ENCODE measurements around the gene CHD2. TPM values are rescaled to one million over a fixed set of nuclear protein-coding genes. Genes with fewer than 3 reads are reported as not detected.

The CHD2 gene
- total RNA-seq, 2 donors from 2014 or later = 63.9 to 70.0 TPM

DNA sequence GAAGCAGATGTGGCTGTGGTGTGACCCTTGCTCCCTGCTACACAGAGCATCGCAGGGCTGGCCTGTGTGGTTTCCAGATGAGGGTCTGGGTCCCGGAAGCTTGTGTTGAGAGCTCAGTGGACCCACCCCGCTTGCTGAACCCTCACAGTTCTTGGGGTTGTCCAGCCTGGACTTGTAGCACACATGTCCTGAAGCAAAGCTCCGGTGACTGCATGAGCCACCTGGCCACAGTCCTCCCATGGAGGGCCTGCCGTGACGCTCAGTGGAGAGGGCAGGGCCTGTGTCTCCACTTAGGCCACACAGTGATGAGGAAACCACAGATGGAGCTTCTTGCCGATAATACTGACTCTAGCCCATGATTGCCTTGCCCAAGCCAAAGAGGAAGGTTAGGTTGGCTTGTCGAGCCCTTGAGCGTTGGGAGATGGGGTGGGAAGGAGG lies 126.3 kb downstream of the CHD2 start:
- intact Hi-C loops (cut with DNase I) = loop anchor here (10.0 kb wide), 1 partner anchor 232 kb away; no protein-coding TSS in a partner anchor
- TF ChIP-seq POLR2A (IDR thresholded peaks at IDR 0.05) = no peak
- TF ChIP-seq, protein P1, sequence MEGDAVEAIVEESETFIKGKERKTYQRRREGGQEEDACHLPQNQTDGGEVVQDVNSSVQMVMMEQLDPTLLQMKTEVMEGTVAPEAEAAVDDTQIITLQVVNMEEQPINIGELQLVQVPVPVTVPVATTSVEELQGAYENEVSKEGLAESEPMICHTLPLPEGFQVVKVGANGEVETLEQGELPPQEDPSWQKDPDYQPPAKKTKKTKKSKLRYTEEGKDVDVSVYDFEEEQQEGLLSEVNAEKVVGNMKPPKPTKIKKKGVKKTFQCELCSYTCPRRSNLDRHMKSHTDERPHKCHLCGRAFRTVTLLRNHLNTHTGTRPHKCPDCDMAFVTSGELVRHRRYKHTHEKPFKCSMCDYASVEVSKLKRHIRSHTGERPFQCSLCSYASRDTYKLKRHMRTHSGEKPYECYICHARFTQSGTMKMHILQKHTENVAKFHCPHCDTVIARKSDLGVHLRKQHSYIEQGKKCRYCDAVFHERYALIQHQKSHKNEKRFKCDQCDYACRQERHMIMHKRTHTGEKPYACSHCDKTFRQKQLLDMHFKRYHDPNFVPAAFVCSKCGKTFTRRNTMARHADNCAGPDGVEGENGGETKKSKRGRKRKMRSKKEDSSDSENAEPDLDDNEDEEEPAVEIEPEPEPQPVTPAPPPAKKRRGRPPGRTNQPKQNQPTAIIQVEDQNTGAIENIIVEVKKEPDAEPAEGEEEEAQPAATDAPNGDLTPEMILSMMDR (IDR thresholded peaks at IDR 0.05) = no peak
- H3K9me3 ChIP-seq = no peaks in the 10 kb centered on the region
- 77 to 92% methylated on average over 5 to 9 of the region's 9 CpGs for WGBS, 2 donors
- peaks cover 4 to 23% of the 10 kb centered on the region in 2 donors for H3K36me3 ChIP-seq (replicated peaks in 1 of 2; ENCODE audit: insufficient read depth in 1 of 2, low read depth in 2 of 2)
- DNase-seq (no peak), ATAC-seq (no peak)
- no peak overlapping the region for H3K4me3 ChIP-seq
- peaks cover 34% of the 10 kb centered on the region for H3K4me1 ChIP-seq
- H3K27me3 ChIP-seq = no peaks in the 10 kb centered on the region
- H3K27ac ChIP-seq = no peak overlapping the region

- Histone ChIP-seq H3K4me3 (no peak overlapping the region), H3K36me3 (replicated peaks in 1 of 2; ENCODE audit: insufficient read depth in 1 of 2, low read depth in 2 of 2) (peaks cover 4 to 17% of the 10 kb centered on the region in 2 donors), H3K27me3 (no peaks in the 10 kb centered on the region), H3K27ac (peak overlapping the region in 1 of 4 donors; percentile 77), H3K4me1 (peaks cover 34% of the 10 kb centered on the region), H3K9me3 (no peaks in the 10 kb centered on the region)
- DNase-seq = peak in 1 of 4 donors; percentile 33
- ATAC-seq = no peak
- 84 to 85% methylated on average over 10 of the region's 10 CpGs for WGBS, 2 donors
- TF ChIP-seq POLR2A (IDR thresholded peaks at IDR 0.05) = no peak
- TF ChIP-seq, protein P1 (IDR thresholded peaks at IDR 0.05) = no peak
- intact Hi-C loops (cut with DNase I) = loop anchor here (10.0 kb wide), 1 partner anchor 233 kb away; no protein-coding TSS in a partner anchor
These were observed 127.3 kb downstream of the CHD2 start for GRCh38 chr15:93027413-93027812.

DNA sequence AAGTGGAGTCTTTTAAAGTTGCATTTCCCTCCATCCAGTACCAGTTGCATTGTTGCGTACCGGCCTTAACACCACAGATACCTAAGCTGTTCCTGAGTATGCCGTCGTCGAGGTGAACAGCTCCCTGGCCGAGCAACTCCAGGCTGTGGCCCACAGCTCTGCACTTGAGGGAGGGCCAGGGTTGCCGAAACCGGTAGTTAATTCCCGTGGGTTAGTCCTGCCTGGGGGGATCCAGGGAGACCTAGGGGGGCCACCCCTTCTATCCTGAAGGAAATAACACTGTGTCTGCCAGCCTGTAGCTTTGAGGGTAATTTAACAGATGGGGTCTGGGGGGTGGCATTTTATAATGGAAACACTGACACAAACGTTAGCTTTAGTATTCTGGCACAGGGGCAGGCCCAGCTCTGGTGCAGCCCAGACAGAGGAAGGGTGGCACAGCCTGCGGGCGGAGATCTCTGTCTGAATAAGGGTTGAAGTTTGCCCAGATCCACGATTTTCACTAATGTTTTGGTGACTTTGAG lies 128.0 kb downstream of the CHD2 start:
- peaks cover 34% of the 10 kb centered on the region for H3K4me1 ChIP-seq
- no peaks in the 10 kb centered on the region for H3K27me3 ChIP-seq
- peak in 1 of 4 donors; percentile 15 for DNase-seq
- no peak overlapping the region for H3K4me3 ChIP-seq
- WGBS, 2 donors = 76 to 79% methylated on average over 12 to 13 of the region's 13 CpGs
- intact Hi-C loops (cut with DNase I) = loop anchor here (10.0 kb wide), 1 partner anchor 233 kb away; no protein-coding TSS in a partner anchor
- H3K9me3 ChIP-seq = no peaks in the 10 kb centered on the region
- peaks cover 4 to 13% of the 10 kb centered on the region in 2 donors for H3K36me3 ChIP-seq (replicated peaks in 1 of 2; ENCODE audit: insufficient read depth in 1 of 2, low read depth in 2 of 2)
- no peak for TF ChIP-seq POLR2A (IDR thresholded peaks at IDR 0.05)
- TF ChIP-seq, protein P1 (IDR thresholded peaks at IDR 0.05) = no peak
- peak overlapping the region; percentile 23 to 77 (median 45) for H3K27ac ChIP-seq
- no peak for ATAC-seq

GRCh38 chr15:93028632-93029213 lies 128.6 kb downstream of the CHD2 start:
- DNase-seq (peak; percentile 79 to 88 (median 84)), ATAC-seq (peak; percentile 77)
- Histone ChIP-seq H3K4me1 (peaks cover 34% of the 10 kb centered on the region), H3K27me3 (no peaks in the 10 kb centered on the region), H3K36me3 (replicated peaks in 1 of 2; ENCODE audit: insufficient read depth in 1 of 2, low read depth in 2 of 2) (peaks cover 4 to 13% of the 10 kb centered on the region in 2 donors), H3K9me3 (no peaks in the 10 kb centered on the region), H3K4me3 (no peak overlapping the region), H3K27ac (peak overlapping the region; percentile 23 to 77 (median 45))
- TF ChIP-seq POLR2A (IDR thresholded peaks at IDR 0.05) = peak in 1 of 3 donors; percentile 24
- TF ChIP-seq, protein P1 (IDR thresholded peaks at IDR 0.05) = no peak
- 33 to 38% methylated on average over 19 to 21 of the region's 21 CpGs for WGBS, 2 donors
- intact Hi-C loops (cut with DNase I) = loop anchor here (10.0 kb wide), 1 partner anchor 234 kb away; no protein-coding TSS in a partner anchor
